AG10803 (cell line): Measurements from ENCODE around the gene FCER2.

Experiments used
- DNase-seq: peaks from one replicate; pipeline ENCODE4 v3.0.0; 2010; ENCODE audit warnings: low read depth
- H3K4me3 ChIP-seq: 2 replicates; pipeline ENCODE4 v1.5.1; 2011; ENCODE audit warnings: mild to moderate bottlenecking, low read length, control low read depth
- TF ChIP-seq, protein P1 (sequence below): conservative IDR thresholded peaks from 2 replicates; pipeline ENCODE4 v1.5.1; 2011; ENCODE audit warnings: mild to moderate bottlenecking, low read length, control low read depth, inconsistent platforms

Gene FCER2

GRCh38 chr19:7733376-7733775 lies 31.4 kb upstream of the FCER2 start:
- TF ChIP-seq, protein P1, sequence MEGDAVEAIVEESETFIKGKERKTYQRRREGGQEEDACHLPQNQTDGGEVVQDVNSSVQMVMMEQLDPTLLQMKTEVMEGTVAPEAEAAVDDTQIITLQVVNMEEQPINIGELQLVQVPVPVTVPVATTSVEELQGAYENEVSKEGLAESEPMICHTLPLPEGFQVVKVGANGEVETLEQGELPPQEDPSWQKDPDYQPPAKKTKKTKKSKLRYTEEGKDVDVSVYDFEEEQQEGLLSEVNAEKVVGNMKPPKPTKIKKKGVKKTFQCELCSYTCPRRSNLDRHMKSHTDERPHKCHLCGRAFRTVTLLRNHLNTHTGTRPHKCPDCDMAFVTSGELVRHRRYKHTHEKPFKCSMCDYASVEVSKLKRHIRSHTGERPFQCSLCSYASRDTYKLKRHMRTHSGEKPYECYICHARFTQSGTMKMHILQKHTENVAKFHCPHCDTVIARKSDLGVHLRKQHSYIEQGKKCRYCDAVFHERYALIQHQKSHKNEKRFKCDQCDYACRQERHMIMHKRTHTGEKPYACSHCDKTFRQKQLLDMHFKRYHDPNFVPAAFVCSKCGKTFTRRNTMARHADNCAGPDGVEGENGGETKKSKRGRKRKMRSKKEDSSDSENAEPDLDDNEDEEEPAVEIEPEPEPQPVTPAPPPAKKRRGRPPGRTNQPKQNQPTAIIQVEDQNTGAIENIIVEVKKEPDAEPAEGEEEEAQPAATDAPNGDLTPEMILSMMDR, result no peak
- no peak for DNase-seq
- H3K4me3 ChIP-seq, result no peak overlapping the region

- TF ChIP-seq, protein P1, result no peak
- no peak within 1 kb of the TSS for H3K4me3 ChIP-seq
- DNase-seq, result no peak
Observed at GRCh38 chr19:7732045-7732444, 30.1 kb upstream of the FCER2 start, which contains the start of gene CLEC4G. CLEC4G (minus strand) TSS chr19:7732110; CDS start chr19:7732102, 8 bp downstream.

GRCh38 chr19:7731615-7732014 lies 29.7 kb upstream of the FCER2 start:
- no peak for DNase-seq
- TF ChIP-seq, protein P1, result no peak
- no peak overlapping the region for H3K4me3 ChIP-seq

DNA sequence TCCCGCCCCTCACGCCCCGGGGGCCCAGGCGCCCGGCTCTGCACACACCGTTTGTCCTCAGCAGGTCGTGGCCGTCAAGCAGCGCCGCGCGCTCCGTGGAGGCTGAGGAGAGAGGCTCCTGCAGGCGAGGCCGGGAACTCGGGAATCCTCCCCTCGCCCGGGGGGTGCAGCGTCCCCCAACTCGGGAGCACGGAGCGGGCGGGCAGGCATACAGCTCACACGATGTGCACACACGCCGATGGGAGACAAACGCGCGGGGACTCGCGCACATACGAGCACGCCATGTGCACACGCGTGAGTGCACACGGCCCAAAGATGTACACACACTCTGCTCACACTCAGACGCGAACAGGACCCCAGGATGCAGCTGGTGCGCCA lies 29.3 kb upstream of the FCER2 start:
- no peak for DNase-seq
- no peak overlapping the region for H3K4me3 ChIP-seq
- TF ChIP-seq, protein P1, result no peak

DNA sequence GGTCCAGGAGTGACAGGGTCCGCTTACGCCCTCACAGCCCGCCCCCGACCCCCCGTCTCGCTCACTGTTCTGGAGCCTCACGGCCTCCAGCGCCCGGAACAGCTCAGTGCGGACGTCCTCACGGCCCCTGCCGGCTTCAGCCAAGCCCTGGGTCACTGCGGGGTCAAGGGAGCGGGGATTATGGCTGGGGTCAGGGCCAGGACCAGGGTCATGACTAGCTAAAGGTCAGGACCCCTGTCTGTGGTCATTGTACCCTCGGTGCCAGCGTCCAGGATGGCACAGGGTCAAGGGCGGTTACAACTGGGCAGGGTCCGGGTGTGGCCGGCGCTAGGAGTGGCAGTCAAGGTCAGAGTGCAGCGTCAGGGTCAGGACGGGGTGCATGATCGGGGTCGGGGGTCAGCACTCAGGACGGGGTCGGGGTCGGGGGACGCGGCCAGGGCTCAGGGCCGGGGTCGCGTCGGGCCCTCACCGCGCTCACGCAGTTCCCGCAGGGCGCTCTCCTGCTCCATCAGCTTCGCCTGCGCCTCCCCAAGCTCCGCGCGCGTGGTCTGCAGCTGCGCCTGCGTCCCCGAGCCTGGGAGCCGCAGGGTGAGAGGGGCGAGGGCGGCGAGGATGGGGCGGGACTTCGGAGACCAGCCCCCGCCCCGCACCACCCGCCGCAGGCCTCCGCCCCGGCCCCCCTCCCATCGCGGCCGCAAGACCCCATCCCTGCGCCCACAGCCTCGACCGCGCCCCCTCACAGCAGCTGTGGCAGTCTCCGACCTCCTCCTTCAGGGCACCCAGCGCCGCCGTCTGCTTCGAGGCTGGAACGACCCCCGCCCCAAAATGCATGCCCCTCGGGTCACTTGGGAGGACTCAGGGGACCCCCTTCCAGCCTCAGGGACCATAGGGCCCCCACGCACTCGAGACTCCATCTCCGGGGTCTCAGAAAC lies 28.6 kb upstream of the FCER2 start:
- TF ChIP-seq, protein P1, result no peak
- H3K4me3 ChIP-seq, result no peak overlapping the region

GRCh38 chr19:7729831-7730285 lies 27.9 kb upstream of the FCER2 start:
- H3K4me3 ChIP-seq, result no peak overlapping the region
- TF ChIP-seq, protein P1, result no peak
- no peak for DNase-seq

More for the DNA sequence above, 28.6 kb upstream of the FCER2 start:
- no peak for DNase-seq

GRCh38 chr19:7729211-7729610 lies 27.3 kb upstream of the FCER2 start:
- TF ChIP-seq, protein P1, result no peak
- H3K4me3 ChIP-seq, result no peak overlapping the region
- no peak for DNase-seq
